ENCODE results near the gene SPARC.

GRCh38 chr5:151675611-151676313 lies 11.0 kb downstream of the SPARC start:
- no peak for TF ChIP-seq EZH2 (IDR thresholded peaks at IDR 0.05)
- no peak for TF ChIP-seq POLR2AphosphoS5 (IDR thresholded peaks at IDR 0.05; ENCODE audit: borderline replicate concordance, low read depth, low read length)

All from SK-N-MC (cell line).